GM12875 (cell line): ENCODE measurements around the gene RAD50.
"Not testable (repeated sequence)": the region's sequence is repeated elsewhere in the genome, so short reads cannot be mapped to it uniquely, and the experiment has no call there.

Experiments used
- H3K4me3 ChIP-seq: one replicate; pipeline ENCODE4 v1.5.1; 2011; ENCODE audit warnings: low read depth, low read length, control low read depth
- CTCF ChIP-seq: IDR thresholded peaks from 2 replicates; pipeline ENCODE4 v1.5.1; 2011; ENCODE audit warnings: low read depth, mild to moderate bottlenecking, control low read depth, inconsistent platforms, low read length, moderate library complexity, borderline replicate concordance; ENCODE audit not compliant: insufficient read depth

RAD50 gene

GRCh38 chr5:132559383-132560060, 2.7 kb downstream of the RAD50 start:
- H3K4me3 ChIP-seq, result no peak overlapping the region
- no peak for TF ChIP-seq CTCF

GRCh38 chr5:132561601-132562000, 4.8 kb downstream of the RAD50 start:
- TF ChIP-seq CTCF, result no peak
- H3K4me3 ChIP-seq, result no peak overlapping the region

- not testable (repeated sequence) for H3K4me3 ChIP-seq
Measured at GRCh38 chr5:132564555-132564954, 7.8 kb downstream of the RAD50 start.

GRCh38 chr5:132566657-132567056, 9.9 kb downstream of the RAD50 start:
- no peak overlapping the region for H3K4me3 ChIP-seq
- no peak for TF ChIP-seq CTCF

- TF ChIP-seq CTCF, result no peak
- no peak overlapping the region for H3K4me3 ChIP-seq
Measured at GRCh38 chr5:132576123-132576522, 19.3 kb downstream of the RAD50 start.

- not testable (repeated sequence) for H3K4me3 ChIP-seq
Measured at GRCh38 chr5:132584560-132584959, 27.8 kb downstream of the RAD50 start.

GRCh38 chr5:132586063-132586462, 29.3 kb downstream of the RAD50 start:
- H3K4me3 ChIP-seq, result no peak overlapping the region
- TF ChIP-seq CTCF, result no peak

- H3K4me3 ChIP-seq, result no peak overlapping the region
- TF ChIP-seq CTCF, result no peak
Measured at GRCh38 chr5:132589467-132589866, 32.7 kb downstream of the RAD50 start.
